ENCODE measurements around the gene PFDN4. TPM values are rescaled to one million over a fixed set of nuclear protein-coding genes. Genes with fewer than 3 reads are reported as not detected.
"Not testable (repeated sequence)": the region's sequence is repeated elsewhere in the genome, so short reads cannot be mapped to it uniquely, and the experiment has no call there.

Gene PFDN4
- total and polyA plus RNA-seq, 5 donors: 19.6 to 88.6 (median 26.1) TPM

GRCh38 chr20:54228841-54229240 is 21.0 kb downstream of the PFDN4 start:
- H3K27me3 ChIP-seq (ENCODE audit: control insufficient read depth, insufficient read depth): no peaks in the 10 kb centered on the region
- H3K4me1 ChIP-seq (ENCODE audit: control insufficient read depth, insufficient read depth, low read length): no peaks in the 10 kb centered on the region
- no peak for DNase-seq
- intact Hi-C loops (cut with DNase I): no loop called here
- WGBS: 57% methylated on average over 3 of the region's 3 CpGs
- no peak for ATAC-seq
- no peak overlapping the region for H3K4me3 ChIP-seq (ENCODE audit: low read length)
- no peaks in the 10 kb centered on the region for H3K9me3 ChIP-seq (ENCODE audit: control insufficient read depth, low read length)
- no peak overlapping the region for H3K27ac ChIP-seq (ENCODE audit: low read length)

- 76% methylated on average over 2 of the region's 2 CpGs for WGBS
- H3K27ac ChIP-seq (ENCODE audit: low read length): no peak overlapping the region
- no peak overlapping the region for H3K4me3 ChIP-seq (ENCODE audit: low read length)
- H3K4me1 ChIP-seq (ENCODE audit: control insufficient read depth, insufficient read depth, low read length): no peaks in the 10 kb centered on the region
- intact Hi-C loops (cut with DNase I): no loop called here
- ATAC-seq (no peak), DNase-seq (no peak)
- no peaks in the 10 kb centered on the region for H3K27me3 ChIP-seq (ENCODE audit: control insufficient read depth, insufficient read depth)
- H3K9me3 ChIP-seq (ENCODE audit: control insufficient read depth, low read length): no peaks in the 10 kb centered on the region
These were observed 21.8 kb downstream of the PFDN4 start for GRCh38 chr20:54229566-54230160.

- Histone ChIP-seq H3K27me3 (ENCODE audit: control insufficient read depth, insufficient read depth) (no peaks in the 10 kb centered on the region), H3K27ac (ENCODE audit: low read length) (no peak overlapping the region), H3K4me1 (ENCODE audit: control insufficient read depth, insufficient read depth, low read length) (no peaks in the 10 kb centered on the region), H3K4me3 (ENCODE audit: low read length) (no peak overlapping the region), H3K9me3 (ENCODE audit: control insufficient read depth, low read length) (no peaks in the 10 kb centered on the region)
- 53% methylated on average over 3 of the region's 3 CpGs for WGBS
- intact Hi-C loops (cut with DNase I): no loop called here
- no peak for ATAC-seq
- DNase-seq: no peak
These were observed 23.1 kb downstream of the PFDN4 start for GRCh38 chr20:54231036-54231435.

GRCh38 chr20:54234991-54235390 is 27.1 kb downstream of the PFDN4 start:
- Histone ChIP-seq H3K27me3 (ENCODE audit: control insufficient read depth, insufficient read depth) (no peaks in the 10 kb centered on the region), H3K4me1 (ENCODE audit: control insufficient read depth, insufficient read depth, low read length) (no peaks in the 10 kb centered on the region), H3K4me3 (ENCODE audit: low read length) (no peak overlapping the region), H3K27ac (ENCODE audit: low read length) (no peak overlapping the region), H3K9me3 (ENCODE audit: control insufficient read depth, low read length) (no peaks in the 10 kb centered on the region)
- ATAC-seq: no peak
- DNase-seq: no peak
- 88% methylated on average over 2 of the region's 2 CpGs for WGBS
- intact Hi-C loops (cut with DNase I): no loop called here

- DNase-seq (no peak), ATAC-seq (no peak)
- Histone ChIP-seq H3K9me3 (ENCODE audit: control insufficient read depth, low read length) (no peaks in the 10 kb centered on the region), H3K27me3 (ENCODE audit: control insufficient read depth, insufficient read depth) (no peaks in the 10 kb centered on the region), H3K4me1 (ENCODE audit: control insufficient read depth, insufficient read depth, low read length) (no peaks in the 10 kb centered on the region), H3K4me3 (ENCODE audit: low read length) (no peak overlapping the region), H3K27ac (ENCODE audit: low read length) (no peak overlapping the region)
- intact Hi-C loops (cut with DNase I): no loop called here
- 82% methylated on average over 12 of the region's 12 CpGs for WGBS
These were observed 29.4 kb downstream of the PFDN4 start for GRCh38 chr20:54237116-54237943.

- no peaks in the 10 kb centered on the region for H3K4me1 ChIP-seq (ENCODE audit: control insufficient read depth, insufficient read depth, low read length)
- no peak for ATAC-seq
- no peak for DNase-seq
- intact Hi-C loops (cut with DNase I): no loop called here
- no peak overlapping the region for H3K27ac ChIP-seq (ENCODE audit: low read length)
- WGBS: 90% methylated on average over 4 of the region's 4 CpGs
- no peak overlapping the region for H3K4me3 ChIP-seq (ENCODE audit: low read length)
- H3K27me3 ChIP-seq (ENCODE audit: control insufficient read depth, insufficient read depth): no peaks in the 10 kb centered on the region
- H3K9me3 ChIP-seq (ENCODE audit: control insufficient read depth, low read length): no peaks in the 10 kb centered on the region
These were observed 36.2 kb downstream of the PFDN4 start for GRCh38 chr20:54244113-54244512.

GRCh38 chr20:54248705-54249104 is 40.8 kb downstream of the PFDN4 start:
- ATAC-seq; H3K4me3 ChIP-seq (ENCODE audit: low read length); H3K4me1 ChIP-seq (ENCODE audit: control insufficient read depth, insufficient read depth, low read length); H3K27me3 ChIP-seq (ENCODE audit: control insufficient read depth, insufficient read depth); intact Hi-C loops (cut with DNase I); H3K27ac ChIP-seq (ENCODE audit: low read length); H3K9me3 ChIP-seq (ENCODE audit: control insufficient read depth, low read length); DNase-seq: not testable (repeated sequence)
- WGBS: 90% methylated on average over 4 of the region's 4 CpGs

- no peaks in the 10 kb centered on the region for H3K4me1 ChIP-seq (ENCODE audit: control insufficient read depth, insufficient read depth, low read length)
- DNase-seq (no peak), ATAC-seq (no peak)
- intact Hi-C loops (cut with DNase I): no loop called here
- H3K4me3 ChIP-seq (ENCODE audit: low read length): no peak overlapping the region
- H3K27ac ChIP-seq (ENCODE audit: low read length): no peak overlapping the region
- WGBS: 96% methylated on average over 9 of the region's 10 CpGs
- no peaks in the 10 kb centered on the region for H3K9me3 ChIP-seq (ENCODE audit: control insufficient read depth, low read length)
- no peaks in the 10 kb centered on the region for H3K27me3 ChIP-seq (ENCODE audit: control insufficient read depth, insufficient read depth)
These were observed 42.8 kb downstream of the PFDN4 start for GRCh38 chr20:54250691-54251090.

GRCh38 chr20:54251096-54251495 is 43.2 kb downstream of the PFDN4 start:
- H3K4me3 ChIP-seq (ENCODE audit: low read length): no peak overlapping the region
- DNase-seq (no peak), ATAC-seq (no peak)
- H3K9me3 ChIP-seq (ENCODE audit: control insufficient read depth, low read length): no peaks in the 10 kb centered on the region
- H3K27me3 ChIP-seq (ENCODE audit: control insufficient read depth, insufficient read depth): no peaks in the 10 kb centered on the region
- intact Hi-C loops (cut with DNase I): no loop called here
- WGBS: 80% methylated on average over 3 of the region's 3 CpGs
- H3K27ac ChIP-seq (ENCODE audit: low read length): no peak overlapping the region
- H3K4me1 ChIP-seq (ENCODE audit: control insufficient read depth, insufficient read depth, low read length): no peaks in the 10 kb centered on the region

GRCh38 chr20:54254596-54254995 is 46.7 kb downstream of the PFDN4 start:
- ATAC-seq (no peak), DNase-seq (no peak)
- H3K27ac ChIP-seq (ENCODE audit: low read length): no peak overlapping the region
- no peaks in the 10 kb centered on the region for H3K9me3 ChIP-seq (ENCODE audit: control insufficient read depth, low read length)
- no peaks in the 10 kb centered on the region for H3K27me3 ChIP-seq (ENCODE audit: control insufficient read depth, insufficient read depth)
- no peak overlapping the region for H3K4me3 ChIP-seq (ENCODE audit: low read length)
- H3K4me1 ChIP-seq (ENCODE audit: control insufficient read depth, insufficient read depth, low read length): no peaks in the 10 kb centered on the region
- intact Hi-C loops (cut with DNase I): no loop called here
- 75% methylated on average over 4 of the region's 4 CpGs for WGBS

GRCh38 chr20:54255157-54255556 is 47.3 kb downstream of the PFDN4 start:
- 72% methylated on average over 5 of the region's 5 CpGs for WGBS
- no peaks in the 10 kb centered on the region for H3K27me3 ChIP-seq (ENCODE audit: control insufficient read depth, insufficient read depth)
- H3K27ac ChIP-seq (ENCODE audit: low read length): no peak overlapping the region
- no peaks in the 10 kb centered on the region for H3K9me3 ChIP-seq (ENCODE audit: control insufficient read depth, low read length)
- H3K4me1 ChIP-seq (ENCODE audit: control insufficient read depth, insufficient read depth, low read length): no peaks in the 10 kb centered on the region
- DNase-seq: no peak
- no peak for ATAC-seq
- no peak overlapping the region for H3K4me3 ChIP-seq (ENCODE audit: low read length)
- intact Hi-C loops (cut with DNase I): no loop called here
